Measurements from ENCODE around the gene TTC36. TPM values are rescaled to one million over a fixed set of nuclear protein-coding genes. Genes with fewer than 3 reads are reported as not detected.

Gene TTC36
- total RNA-seq, 1 experiment from 2014 or later: not detected

GRCh38 chr11:118511601-118512000 is 15.7 kb upstream of the TTC36 start:
- no peak overlapping the region for H3K27ac ChIP-seq (ENCODE audit: low read length)
- no peak overlapping the region for H3K4me2 ChIP-seq (ENCODE audit: low read depth, low read length, poor library complexity, severe bottlenecking)
- no peaks in the 10 kb centered on the region for H3K4me1 ChIP-seq (ENCODE audit: low read length)
- H3K4me3 ChIP-seq (ENCODE audit: low read length): no peak overlapping the region
- no peak overlapping the region for H2AFZ ChIP-seq (ENCODE audit: low read length)
- H3K9ac ChIP-seq (ENCODE audit: low read length): no peak overlapping the region
- no peaks in the 10 kb centered on the region for H3K27me3 ChIP-seq (ENCODE audit: low read length)
- H3K9me2 ChIP-seq (replicated peaks; ENCODE audit: insufficient read depth, low read length): no peaks in the 10 kb centered on the region
- no peak for DNase-seq
- no peaks in the 10 kb centered on the region for H4K20me1 ChIP-seq (ENCODE audit: insufficient read depth, low read depth, low read length)
- no peaks in the 10 kb centered on the region for H3K9me3 ChIP-seq (ENCODE audit: low read length)
- no peaks in the 10 kb centered on the region for H3K79me2 ChIP-seq (ENCODE audit: low read length)
- 0 out of 2 replicates have a peak, but pooled peaks cover 4% of the 10 kb centered on the region for H3K36me3 ChIP-seq (ENCODE audit: insufficient read depth, low read length)

- H3K79me2 ChIP-seq (ENCODE audit: low read length): no peaks in the 10 kb centered on the region
- no peak overlapping the region for H2AFZ ChIP-seq (ENCODE audit: low read length)
- H3K4me2 ChIP-seq (ENCODE audit: low read depth, low read length, poor library complexity, severe bottlenecking): no peak overlapping the region
- H3K4me3 ChIP-seq (ENCODE audit: low read length): no peak overlapping the region
- no peak for DNase-seq
- no peaks in the 10 kb centered on the region for H3K27me3 ChIP-seq (ENCODE audit: low read length)
- no peaks in the 10 kb centered on the region for H3K9me3 ChIP-seq (ENCODE audit: low read length)
- no peak overlapping the region for H3K9ac ChIP-seq (ENCODE audit: low read length)
- no peak overlapping the region for H3K27ac ChIP-seq (ENCODE audit: low read length)
- no peaks in the 10 kb centered on the region for H3K9me2 ChIP-seq (replicated peaks; ENCODE audit: insufficient read depth, low read length)
- no peaks in the 10 kb centered on the region for H3K4me1 ChIP-seq (ENCODE audit: low read length)
- H3K36me3 ChIP-seq (ENCODE audit: insufficient read depth, low read length): 0 out of 2 replicates have a peak, but pooled peaks cover 4% of the 10 kb centered on the region
- H4K20me1 ChIP-seq (ENCODE audit: insufficient read depth, low read depth, low read length): no peaks in the 10 kb centered on the region
These were observed 13.2 kb upstream of the TTC36 start for GRCh38 chr11:118514103-118514502.

GRCh38 chr11:118519549-118519948 is 7.7 kb upstream of the TTC36 start:
- Histone ChIP-seq H3K79me2 (ENCODE audit: low read length) (peaks cover 3% of the 10 kb centered on the region; the same call in 1 of the 2 replicates), H3K27ac (ENCODE audit: low read length) (no peak overlapping the region), H3K36me3 (ENCODE audit: insufficient read depth, low read length) (peaks cover 10% of the 10 kb centered on the region), H3K4me1 (ENCODE audit: low read length) (peaks cover 30% of the 10 kb centered on the region), H3K9me2 (replicated peaks; ENCODE audit: insufficient read depth, low read length) (no peaks in the 10 kb centered on the region), H3K4me2 (ENCODE audit: low read depth, low read length, poor library complexity, severe bottlenecking) (no peak overlapping the region), H3K9ac (ENCODE audit: low read length) (no peak overlapping the region), H3K9me3 (ENCODE audit: low read length) (no peaks in the 10 kb centered on the region), H3K27me3 (ENCODE audit: low read length) (no peaks in the 10 kb centered on the region), H2AFZ (ENCODE audit: low read length) (no peak overlapping the region), H3K4me3 (ENCODE audit: low read length) (no peak overlapping the region), H4K20me1 (ENCODE audit: insufficient read depth, low read depth, low read length) (no peaks in the 10 kb centered on the region)
- no peak for DNase-seq

GRCh38 chr11:118521892-118522311 is 5.4 kb upstream of the TTC36 start:
- no peaks in the 10 kb centered on the region for H3K27me3 ChIP-seq (ENCODE audit: low read length)
- H3K4me3 ChIP-seq (ENCODE audit: low read length): no peak overlapping the region
- H3K9me2 ChIP-seq (replicated peaks; ENCODE audit: insufficient read depth, low read length): no peaks in the 10 kb centered on the region
- peak overlapping the region; percentile 61 for H3K4me2 ChIP-seq (ENCODE audit: low read depth, low read length, poor library complexity, severe bottlenecking)
- H3K27ac ChIP-seq (ENCODE audit: low read length): peak overlapping the region; percentile 90
- no peak overlapping the region for H2AFZ ChIP-seq (ENCODE audit: low read length)
- peak; percentile 87 for DNase-seq
- no peaks in the 10 kb centered on the region for H3K9me3 ChIP-seq (ENCODE audit: low read length)
- H3K79me2 ChIP-seq (ENCODE audit: low read length): peaks cover 3% of the 10 kb centered on the region; the same call in 1 of the 2 replicates
- peaks cover 10% of the 10 kb centered on the region for H3K36me3 ChIP-seq (ENCODE audit: insufficient read depth, low read length)
- H3K9ac ChIP-seq (ENCODE audit: low read length): peak overlapping the region; percentile 49
- H4K20me1 ChIP-seq (ENCODE audit: insufficient read depth, low read depth, low read length): no peaks in the 10 kb centered on the region
- H3K4me1 ChIP-seq (ENCODE audit: low read length): peaks cover 30% of the 10 kb centered on the region

GRCh38 chr11:118522571-118523072 is 4.7 kb upstream of the TTC36 start:
- H3K27ac ChIP-seq (ENCODE audit: low read length): peak overlapping the region; percentile 90
- no peak overlapping the region for H2AFZ ChIP-seq (ENCODE audit: low read length)
- peak overlapping the region; percentile 61 for H3K4me2 ChIP-seq (ENCODE audit: low read depth, low read length, poor library complexity, severe bottlenecking)
- H3K79me2 ChIP-seq (ENCODE audit: low read length): peaks cover 3% of the 10 kb centered on the region; the same call in 1 of the 2 replicates
- no peak for DNase-seq
- H3K4me3 ChIP-seq (ENCODE audit: low read length): no peak overlapping the region
- no peaks in the 10 kb centered on the region for H3K9me2 ChIP-seq (replicated peaks; ENCODE audit: insufficient read depth, low read length)
- peaks cover 10% of the 10 kb centered on the region for H3K36me3 ChIP-seq (ENCODE audit: insufficient read depth, low read length)
- H3K9ac ChIP-seq (ENCODE audit: low read length): peak overlapping the region; percentile 49
- no peaks in the 10 kb centered on the region for H4K20me1 ChIP-seq (ENCODE audit: insufficient read depth, low read depth, low read length)
- H3K4me1 ChIP-seq (ENCODE audit: low read length): peaks cover 30% of the 10 kb centered on the region
- no peaks in the 10 kb centered on the region for H3K27me3 ChIP-seq (ENCODE audit: low read length)
- no peaks in the 10 kb centered on the region for H3K9me3 ChIP-seq (ENCODE audit: low read length)

GRCh38 chr11:118524356-118524755 is 2.9 kb upstream of the TTC36 start:
- Histone ChIP-seq H3K4me2 (ENCODE audit: low read depth, low read length, poor library complexity, severe bottlenecking) (no peak overlapping the region), H3K9me2 (replicated peaks; ENCODE audit: insufficient read depth, low read length) (no peaks in the 10 kb centered on the region), H3K27ac (ENCODE audit: low read length) (no peak overlapping the region), H3K4me3 (ENCODE audit: low read length) (no peak overlapping the region), H3K79me2 (ENCODE audit: low read length) (peaks cover 3% of the 10 kb centered on the region; the same call in 1 of the 2 replicates), H4K20me1 (ENCODE audit: insufficient read depth, low read depth, low read length) (no peaks in the 10 kb centered on the region), H3K4me1 (ENCODE audit: low read length) (peaks cover 32% of the 10 kb centered on the region), H3K9ac (ENCODE audit: low read length) (no peak overlapping the region), H2AFZ (ENCODE audit: low read length) (no peak overlapping the region), H3K27me3 (ENCODE audit: low read length) (no peaks in the 10 kb centered on the region), H3K9me3 (ENCODE audit: low read length) (no peaks in the 10 kb centered on the region), H3K36me3 (ENCODE audit: insufficient read depth, low read length) (peaks cover 10% of the 10 kb centered on the region)
- no peak for DNase-seq

GRCh38 chr11:118524757-118525470 is 2.4 kb upstream of the TTC36 start:
- Histone ChIP-seq H3K9ac (ENCODE audit: low read length) (no peak overlapping the region), H4K20me1 (ENCODE audit: insufficient read depth, low read depth, low read length) (no peaks in the 10 kb centered on the region), H3K9me3 (ENCODE audit: low read length) (no peaks in the 10 kb centered on the region), H3K4me3 (ENCODE audit: low read length) (no peak overlapping the region), H3K27me3 (ENCODE audit: low read length) (no peaks in the 10 kb centered on the region), H3K27ac (ENCODE audit: low read length) (no peak overlapping the region), H3K79me2 (ENCODE audit: low read length) (peaks cover 3% of the 10 kb centered on the region; the same call in 1 of the 2 replicates), H3K4me2 (ENCODE audit: low read depth, low read length, poor library complexity, severe bottlenecking) (no peak overlapping the region), H3K9me2 (replicated peaks; ENCODE audit: insufficient read depth, low read length) (no peaks in the 10 kb centered on the region), H3K36me3 (ENCODE audit: insufficient read depth, low read length) (peaks cover 10% of the 10 kb centered on the region), H3K4me1 (ENCODE audit: low read length) (peaks cover 36% of the 10 kb centered on the region), H2AFZ (ENCODE audit: low read length) (no peak overlapping the region)
- DNase-seq: no peak

- H3K4me2 ChIP-seq (ENCODE audit: low read depth, low read length, poor library complexity, severe bottlenecking): no peak overlapping the region
- no peak overlapping the region for H3K27ac ChIP-seq (ENCODE audit: low read length)
- H3K79me2 ChIP-seq (ENCODE audit: low read length): peaks cover 6% of the 10 kb centered on the region; the same call in 1 of the 2 replicates
- H3K9ac ChIP-seq (ENCODE audit: low read length): no peak overlapping the region
- no peaks in the 10 kb centered on the region for H4K20me1 ChIP-seq (ENCODE audit: insufficient read depth, low read depth, low read length)
- DNase-seq: no peak
- no peak overlapping the region for H2AFZ ChIP-seq (ENCODE audit: low read length)
- H3K9me2 ChIP-seq (replicated peaks; ENCODE audit: insufficient read depth, low read length): no peaks in the 10 kb centered on the region
- H3K9me3 ChIP-seq (ENCODE audit: low read length): no peaks in the 10 kb centered on the region
- H3K27me3 ChIP-seq (ENCODE audit: low read length): no peaks in the 10 kb centered on the region
- peaks cover 10% of the 10 kb centered on the region for H3K36me3 ChIP-seq (ENCODE audit: insufficient read depth, low read length)
- H3K4me1 ChIP-seq (ENCODE audit: low read length): peaks cover 32% of the 10 kb centered on the region
- H3K4me3 ChIP-seq (ENCODE audit: low read length): no peak overlapping the region
These were observed 586 bp upstream of the TTC36 start for GRCh38 chr11:118526688-118527087.
